Measurements from ENCODE around the gene ZNF804A.
"Not testable (repeated sequence)": the region's sequence is repeated elsewhere in the genome, so short reads cannot be mapped to it uniquely, and the experiment has no call there.

Gene ZNF804A

GRCh38 chr2:184835398-184835715, 237.0 kb downstream of the ZNF804A start:
- DNase-seq, result no peak

GRCh38 chr2:184847331-184847730, 249.0 kb downstream of the ZNF804A start:
- DNase-seq, result no peak

DNA sequence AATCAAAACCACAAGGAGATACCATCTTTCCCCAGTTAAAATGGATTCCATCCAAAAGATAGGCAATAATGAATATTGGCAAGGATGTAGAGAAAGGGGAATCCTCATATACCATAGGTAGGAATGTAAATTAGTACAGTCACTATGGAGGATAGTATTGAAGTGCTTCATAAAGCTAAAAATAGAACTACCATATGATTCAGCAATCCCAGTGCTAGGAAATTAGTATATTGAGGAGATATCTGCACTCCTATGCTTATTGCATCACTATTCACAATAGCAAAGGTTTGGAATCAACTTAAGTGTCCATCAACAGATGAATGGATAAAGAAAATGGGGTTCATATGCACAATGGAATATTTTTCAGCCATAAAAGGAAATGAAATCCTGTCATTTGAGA, 251.2 kb downstream of the ZNF804A start:
- no peak for DNase-seq

DNA sequence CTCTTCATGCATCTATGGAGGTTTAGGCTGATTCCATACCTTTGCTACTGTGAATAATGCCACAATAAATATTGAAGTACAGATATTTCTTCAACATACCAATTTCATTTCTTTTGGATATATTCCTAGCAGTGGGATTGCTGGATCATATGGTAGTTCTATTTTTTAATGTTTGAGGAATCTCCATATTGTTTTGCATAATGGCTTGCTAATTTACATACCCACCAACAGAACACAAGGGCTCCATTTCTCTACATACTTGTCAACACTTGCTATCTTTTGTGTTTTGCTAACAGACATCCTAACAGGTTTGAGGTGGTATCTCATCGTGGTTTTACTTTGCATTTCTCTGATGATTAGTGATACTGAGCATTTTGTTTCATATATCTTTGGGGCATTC, 253.2 kb downstream of the ZNF804A start:
- DNase-seq, result no peak

GRCh38 chr2:184859187-184859586, 260.9 kb downstream of the ZNF804A start:
- no peak for DNase-seq

- no peak for DNase-seq
Measured at GRCh38 chr2:184860744-184861143, 262.4 kb downstream of the ZNF804A start.

DNA sequence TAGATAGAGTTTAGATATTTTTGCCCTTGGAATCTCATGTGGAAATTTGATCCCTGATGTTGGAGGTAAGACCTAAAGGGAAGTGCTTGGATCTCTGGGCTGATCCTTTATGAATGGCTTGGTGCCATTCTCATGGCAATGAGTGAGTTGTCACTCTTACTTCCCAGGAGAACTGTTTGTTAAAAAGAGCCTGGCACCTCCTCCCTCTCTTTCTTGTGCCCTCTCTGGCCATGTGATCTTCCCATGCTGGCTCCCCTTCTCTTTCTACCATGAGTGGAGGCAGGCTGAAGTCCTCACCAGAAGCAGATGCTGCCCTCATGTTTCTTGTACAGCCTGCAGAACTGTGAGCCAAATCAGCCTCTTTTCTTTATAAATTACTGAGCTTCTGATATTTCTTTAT, 276.9 kb downstream of the ZNF804A start:
- no peak for DNase-seq

GRCh38 chr2:184875911-184876310, 277.6 kb downstream of the ZNF804A start:
- DNase-seq, result no peak

- DNase-seq, result no peak
Measured at GRCh38 chr2:184877909-184878308, 279.6 kb downstream of the ZNF804A start.

DNA sequence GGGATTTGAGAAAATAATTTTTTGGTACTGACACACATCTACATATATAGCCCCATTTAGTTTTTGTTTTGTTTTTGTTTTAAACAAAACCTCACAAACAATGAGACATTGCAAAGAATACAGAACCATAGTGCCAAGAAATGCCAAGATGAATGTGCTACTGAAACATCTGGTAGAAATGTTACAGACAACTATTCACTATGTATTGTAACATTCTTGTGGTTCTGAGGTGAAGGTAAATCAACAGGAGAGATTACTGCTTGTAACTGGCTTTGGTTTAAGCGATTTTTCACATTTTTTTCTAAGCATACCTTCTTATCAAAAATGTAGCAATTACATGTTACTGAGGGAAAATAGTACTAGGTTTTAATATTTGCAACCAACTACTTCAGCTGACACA, 281.3 kb downstream of the ZNF804A start:
- DNase-seq, result no peak

DNA sequence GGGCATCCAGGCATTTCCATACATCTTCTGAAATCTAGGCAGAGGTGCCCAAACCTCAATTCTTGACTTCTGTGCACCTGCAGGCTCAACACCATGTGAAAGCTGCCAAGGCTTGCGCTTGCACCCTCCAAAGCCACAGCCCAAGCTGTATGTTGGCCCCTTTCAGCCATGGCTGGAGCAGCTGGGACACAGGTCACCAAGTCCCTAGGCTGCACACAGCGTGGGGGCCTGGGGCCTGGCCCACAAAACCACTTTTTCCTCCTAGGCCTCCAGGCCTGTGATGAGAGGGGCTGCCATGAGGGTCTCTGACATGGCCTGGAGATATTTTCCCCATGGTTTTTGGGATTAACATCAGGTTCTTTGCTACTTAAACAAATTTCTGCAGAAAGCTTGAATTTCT, 288.3 kb downstream of the ZNF804A start:
- DNase-seq, result not testable (repeated sequence)

GRCh38 chr2:184890311-184890710, 292.0 kb downstream of the ZNF804A start:
- DNase-seq, result no peak

- DNase-seq, result no peak
Measured at GRCh38 chr2:184904991-184905390, 306.7 kb downstream of the ZNF804A start.

DNA sequence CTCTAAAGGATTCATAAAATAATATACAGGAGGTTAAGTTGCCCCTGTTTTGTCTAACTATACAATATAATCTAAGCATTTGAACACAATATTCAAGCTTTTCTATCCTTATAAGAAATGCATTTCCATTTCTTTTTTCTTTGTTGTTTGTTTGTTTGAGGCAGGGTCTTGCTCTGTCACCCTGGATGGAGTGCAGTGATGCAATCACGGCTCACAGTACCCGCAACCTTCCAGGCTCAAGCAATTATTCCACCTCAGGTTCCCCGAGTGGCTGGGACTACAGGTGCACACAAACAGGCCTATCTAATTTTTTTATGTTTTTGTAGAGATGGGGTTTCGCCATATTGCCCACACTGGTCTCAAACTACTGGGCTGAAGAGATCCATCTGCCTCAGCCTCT, 307.8 kb downstream of the ZNF804A start:
- no peak for DNase-seq

DNA sequence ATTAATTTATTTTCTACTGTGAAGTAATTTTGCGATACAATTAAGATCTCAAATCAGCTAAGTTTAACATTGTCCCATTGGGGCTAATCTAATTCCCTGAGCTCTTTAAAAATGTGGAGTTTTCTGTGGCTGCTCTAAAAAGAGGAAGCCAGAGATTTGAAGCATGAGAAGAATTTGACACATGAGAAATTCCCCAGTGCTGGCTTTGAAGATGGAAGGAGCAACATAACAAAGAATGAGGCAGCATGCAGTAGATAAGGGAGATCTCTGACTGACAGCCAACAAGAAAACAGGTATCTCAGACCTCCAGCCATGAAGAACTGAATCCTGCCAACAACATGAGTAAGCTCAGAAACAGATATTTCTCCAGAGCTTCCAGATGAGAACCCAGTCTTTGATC, 308.4 kb downstream of the ZNF804A start:
- DNase-seq, result no peak

- DNase-seq, result no peak
Measured at GRCh38 chr2:184908966-184909365, 310.6 kb downstream of the ZNF804A start.

- DNase-seq, result no peak
Measured at GRCh38 chr2:184920451-184920965, 322.2 kb downstream of the ZNF804A start.

DNA sequence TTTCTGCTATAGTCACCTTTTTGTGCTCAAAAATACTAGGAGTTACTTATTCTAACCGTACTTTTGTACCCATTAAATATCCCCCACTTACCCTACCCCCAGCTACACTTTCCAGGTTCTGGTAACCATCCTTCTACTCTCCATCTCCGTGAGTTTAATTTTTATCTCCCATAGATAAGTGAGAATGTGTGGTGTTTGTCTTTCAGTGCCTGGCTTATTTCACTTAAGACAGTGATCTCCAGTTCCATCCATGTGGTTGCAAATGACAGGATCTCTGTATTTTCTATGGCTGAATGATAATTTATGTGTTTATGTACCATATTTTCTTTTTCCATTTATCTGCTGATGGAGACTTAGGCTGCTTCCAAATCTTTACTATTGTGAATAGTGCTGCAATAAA, 323.3 kb downstream of the ZNF804A start:
- no peak for DNase-seq

GRCh38 chr2:184923751-184924150, 325.4 kb downstream of the ZNF804A start:
- DNase-seq, result no peak

DNA sequence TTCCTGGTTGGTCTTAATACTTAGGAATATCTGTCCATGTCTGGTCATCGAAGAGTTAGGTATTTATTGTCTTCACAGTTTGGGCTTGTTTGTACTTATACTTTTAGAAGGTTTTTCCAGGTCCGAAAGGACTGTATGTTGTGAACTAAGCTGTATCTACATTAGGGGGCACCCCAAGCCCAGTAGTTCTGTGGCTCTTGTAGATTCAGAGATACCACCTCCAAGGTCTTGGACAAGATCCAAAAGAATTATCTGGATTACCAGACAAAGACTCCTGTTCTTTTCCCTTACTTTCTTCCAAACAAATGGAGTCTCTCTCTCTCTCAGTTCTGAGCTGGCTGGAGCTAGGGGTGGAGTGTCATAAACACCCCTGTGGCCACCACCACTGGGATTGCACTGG, 328.7 kb downstream of the ZNF804A start:
- no peak for DNase-seq

DNA sequence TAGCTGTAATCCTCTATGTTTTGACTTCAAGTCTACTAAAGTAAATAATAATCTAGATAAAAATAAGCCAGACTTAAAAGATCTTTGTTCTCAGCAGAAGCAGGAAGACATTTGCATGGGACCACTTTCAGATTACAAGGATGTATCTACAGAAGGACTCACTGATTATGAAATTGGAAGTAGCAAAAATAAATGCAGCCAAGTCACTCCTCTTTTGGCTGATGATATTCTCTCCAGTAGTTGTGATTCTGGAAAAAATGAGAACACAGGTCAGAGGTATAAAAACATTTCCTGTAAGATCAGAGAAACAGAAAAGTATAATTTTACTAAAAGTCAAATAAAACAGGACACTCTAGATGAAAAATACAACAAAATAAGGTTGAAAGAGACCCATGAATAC, 338.4 kb downstream of the ZNF804A start:
- no peak for DNase-seq

DNA sequence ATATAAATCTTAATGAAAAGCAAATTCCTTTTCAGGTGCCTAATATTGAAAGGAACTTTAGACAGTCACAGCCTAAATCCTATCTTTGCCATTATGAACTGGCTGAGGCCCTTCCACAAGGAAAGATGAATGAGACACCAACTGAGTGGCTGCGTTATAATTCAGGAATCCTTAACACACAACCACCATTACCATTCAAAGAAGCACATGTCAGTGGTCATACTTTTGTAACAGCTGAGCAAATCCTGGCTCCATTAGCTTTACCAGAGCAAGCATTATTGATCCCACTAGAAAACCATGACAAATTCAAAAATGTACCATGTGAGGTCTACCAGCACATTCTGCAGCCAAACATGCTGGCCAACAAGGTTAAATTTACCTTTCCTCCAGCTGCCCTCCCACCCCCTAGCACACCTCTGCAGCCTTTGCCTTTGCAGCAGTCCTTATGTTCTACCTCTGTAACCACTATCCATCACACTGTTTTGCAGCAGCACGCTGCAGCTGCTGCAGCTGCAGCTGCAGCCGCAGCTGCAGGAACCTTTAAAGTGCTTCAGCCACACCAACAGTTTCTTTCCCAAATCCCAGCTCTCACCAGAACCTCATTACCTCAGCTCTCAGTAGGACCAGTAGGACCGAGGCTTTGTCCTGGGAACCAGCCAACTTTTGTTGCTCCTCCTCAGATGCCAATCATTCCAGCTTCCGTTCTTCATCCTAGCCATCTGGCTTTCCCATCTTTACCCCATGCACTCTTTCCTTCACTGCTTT, 340.1 kb downstream of the ZNF804A start:
- DNase-seq, result no peak

GRCh38 chr2:184945326-184945725, 347.0 kb downstream of the ZNF804A start:
- DNase-seq, result no peak

DNA sequence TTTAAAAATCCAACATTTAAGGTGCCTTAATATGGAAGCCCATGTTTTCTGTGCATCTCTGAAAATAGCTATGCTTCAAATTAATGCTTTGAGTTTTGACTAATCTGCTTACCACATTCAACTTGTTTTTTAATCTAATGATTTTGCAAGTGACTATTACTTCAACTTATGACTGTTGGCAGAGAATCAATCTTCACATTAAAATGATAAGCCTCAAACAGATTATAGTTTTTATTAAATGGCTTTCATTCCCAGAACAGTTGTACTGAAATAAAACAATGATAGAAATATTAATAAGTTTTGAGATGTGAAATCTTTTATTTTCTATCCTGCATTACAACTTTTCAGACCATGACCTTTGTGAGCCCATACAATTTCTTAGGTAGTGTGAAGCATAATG, 347.5 kb downstream of the ZNF804A start:
- no peak for DNase-seq

GRCh38 chr2:184956856-184957255, 358.5 kb downstream of the ZNF804A start:
- DNase-seq, result no peak

Data from NCI-H1436 treated with DMSO at 0.1 percent for 48 hours (cell line).